Measurements from ENCODE around the gene RAB23. TPM values are rescaled to one million over a fixed set of nuclear protein-coding genes. Genes with fewer than 3 reads are reported as not detected.

RAB23 gene
- total RNA-seq, 2 donors from 2014 or later: 21.0 to 29.8 TPM

DNA sequence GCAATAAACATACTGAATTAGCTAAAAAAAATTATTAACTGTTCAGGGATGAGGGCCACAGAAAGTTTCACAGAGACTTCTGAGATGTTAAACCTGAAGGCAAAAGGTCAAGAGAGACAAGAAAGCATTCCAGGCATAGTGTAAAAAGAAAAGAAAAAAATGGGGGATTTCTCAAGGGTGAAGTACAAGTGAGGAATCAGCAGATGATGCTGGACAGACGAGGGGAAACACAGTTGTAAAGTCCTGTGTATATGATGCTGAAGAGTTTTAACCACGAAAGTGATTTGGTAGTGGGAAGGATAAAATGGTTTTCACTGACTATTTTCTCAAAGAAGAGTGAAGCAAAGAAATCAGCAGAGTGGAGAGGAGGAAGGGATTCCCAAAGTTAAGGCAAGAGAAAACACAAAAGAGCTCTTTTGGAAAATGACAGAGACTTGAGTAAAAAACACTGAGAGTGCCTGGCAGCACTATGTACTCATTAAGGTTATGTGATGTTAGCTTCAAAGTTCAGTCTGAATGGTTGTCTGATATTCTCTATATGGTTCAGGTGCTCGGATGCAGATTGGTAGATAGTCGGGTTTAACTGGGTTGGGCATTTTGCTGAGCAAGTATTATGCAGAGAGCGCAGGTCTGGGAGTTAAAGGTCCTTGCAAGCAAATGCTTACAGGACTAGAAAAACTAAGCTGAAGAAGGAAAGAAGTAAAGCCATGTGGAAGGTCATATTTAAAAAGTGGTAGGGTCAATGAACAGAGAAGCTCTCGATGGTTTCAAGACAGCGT is 16.4 kb downstream of the RAB23 start:
- TF ChIP-seq, protein P1, sequence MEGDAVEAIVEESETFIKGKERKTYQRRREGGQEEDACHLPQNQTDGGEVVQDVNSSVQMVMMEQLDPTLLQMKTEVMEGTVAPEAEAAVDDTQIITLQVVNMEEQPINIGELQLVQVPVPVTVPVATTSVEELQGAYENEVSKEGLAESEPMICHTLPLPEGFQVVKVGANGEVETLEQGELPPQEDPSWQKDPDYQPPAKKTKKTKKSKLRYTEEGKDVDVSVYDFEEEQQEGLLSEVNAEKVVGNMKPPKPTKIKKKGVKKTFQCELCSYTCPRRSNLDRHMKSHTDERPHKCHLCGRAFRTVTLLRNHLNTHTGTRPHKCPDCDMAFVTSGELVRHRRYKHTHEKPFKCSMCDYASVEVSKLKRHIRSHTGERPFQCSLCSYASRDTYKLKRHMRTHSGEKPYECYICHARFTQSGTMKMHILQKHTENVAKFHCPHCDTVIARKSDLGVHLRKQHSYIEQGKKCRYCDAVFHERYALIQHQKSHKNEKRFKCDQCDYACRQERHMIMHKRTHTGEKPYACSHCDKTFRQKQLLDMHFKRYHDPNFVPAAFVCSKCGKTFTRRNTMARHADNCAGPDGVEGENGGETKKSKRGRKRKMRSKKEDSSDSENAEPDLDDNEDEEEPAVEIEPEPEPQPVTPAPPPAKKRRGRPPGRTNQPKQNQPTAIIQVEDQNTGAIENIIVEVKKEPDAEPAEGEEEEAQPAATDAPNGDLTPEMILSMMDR (conservative IDR thresholded peaks at IDR 0.05): no peak
- Histone ChIP-seq H3K4me3 (ENCODE audit: low read length) (no peak overlapping the region), H3K27ac (ENCODE audit: low read depth, low read length) (no peak overlapping the region), H3K9me3 (ENCODE audit: control insufficient read depth, low read length) (no peaks in the 10 kb centered on the region), H3K4me1 (ENCODE audit: control insufficient read depth, insufficient read depth, low read length) (no peaks in the 10 kb centered on the region), H3K27me3 (ENCODE audit: control insufficient read depth, insufficient read depth, low read length, poor library complexity, severe bottlenecking) (no peaks in the 10 kb centered on the region), H3K9ac (ENCODE audit: extremely low read depth, low read length, poor library complexity, severe bottlenecking) (no peak overlapping the region), H3K36me3 (ENCODE audit: control insufficient read depth, insufficient read depth, low read length) (peaks cover 15% of the 10 kb centered on the region)
- DNase-seq: no peak
- no peaks in the 10 kb centered on the region for H3K27me3 Mint-ChIP-seq (ENCODE audit: insufficient read depth)
- H3K4me1 Mint-ChIP-seq: peaks cover 11% of the 10 kb centered on the region
- H3K27ac Mint-ChIP-seq: no peak overlapping the region
- H3K9me3 Mint-ChIP-seq: no peaks in the 10 kb centered on the region
- 91 to 92% methylated on average over 7 of the region's 7 CpGs for WGBS, 2 experiments (ENCODE audit: insufficient coverage in 1 of 2, insufficient read length in 1 of 2)
- H3K36me3 Mint-ChIP-seq (ENCODE audit: low read depth): peaks cover 11% of the 10 kb centered on the region
- H3K4me3 Mint-ChIP-seq: no peak overlapping the region

DNA sequence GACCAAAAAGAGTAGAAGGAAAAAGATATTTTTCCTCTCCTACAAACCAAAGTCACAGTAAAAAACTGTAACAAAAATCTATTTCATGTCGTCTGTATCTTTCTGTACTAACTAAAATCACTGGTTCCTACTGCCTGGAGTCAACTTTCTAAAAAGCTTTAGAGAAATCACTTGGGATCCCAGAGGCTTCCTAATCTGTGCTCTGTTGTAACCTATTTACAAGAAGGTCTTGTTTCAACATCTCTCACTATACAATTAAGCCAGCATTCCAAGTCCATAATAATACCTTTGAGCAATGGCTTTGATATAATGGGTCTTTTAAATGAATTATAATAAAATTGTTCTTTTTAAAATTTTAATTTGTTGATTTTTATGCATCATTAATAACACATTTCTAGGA is 20.4 kb downstream of the RAB23 start:
- WGBS, 2 experiments (ENCODE audit: insufficient coverage in 1 of 2, insufficient read length in 1 of 2): 95 to 100% methylated on average over 1 of the region's 1 CpG
- Histone ChIP-seq H3K4me3 (ENCODE audit: low read length) (no peak overlapping the region), H3K36me3 (ENCODE audit: control insufficient read depth, insufficient read depth, low read length) (peaks cover 7% of the 10 kb centered on the region), H3K9me3 (ENCODE audit: control insufficient read depth, low read length) (no peaks in the 10 kb centered on the region), H3K4me1 (ENCODE audit: control insufficient read depth, insufficient read depth, low read length) (peaks cover 4% of the 10 kb centered on the region), H3K27ac (ENCODE audit: low read depth, low read length) (no peak overlapping the region), H3K9ac (ENCODE audit: extremely low read depth, low read length, poor library complexity, severe bottlenecking) (no peak overlapping the region), H3K27me3 (ENCODE audit: control insufficient read depth, insufficient read depth, low read length, poor library complexity, severe bottlenecking) (no peaks in the 10 kb centered on the region)
- H3K27me3 Mint-ChIP-seq (ENCODE audit: insufficient read depth): no peaks in the 10 kb centered on the region
- peaks cover 9% of the 10 kb centered on the region for H3K36me3 Mint-ChIP-seq (ENCODE audit: low read depth)
- no peak overlapping the region for H3K27ac Mint-ChIP-seq
- H3K4me3 Mint-ChIP-seq: no peak overlapping the region
- no peaks in the 10 kb centered on the region for H3K9me3 Mint-ChIP-seq
- no peak for DNase-seq
- H3K4me1 Mint-ChIP-seq: peaks cover 25% of the 10 kb centered on the region
- TF ChIP-seq, protein P1 (conservative IDR thresholded peaks at IDR 0.05): no peak

DNA sequence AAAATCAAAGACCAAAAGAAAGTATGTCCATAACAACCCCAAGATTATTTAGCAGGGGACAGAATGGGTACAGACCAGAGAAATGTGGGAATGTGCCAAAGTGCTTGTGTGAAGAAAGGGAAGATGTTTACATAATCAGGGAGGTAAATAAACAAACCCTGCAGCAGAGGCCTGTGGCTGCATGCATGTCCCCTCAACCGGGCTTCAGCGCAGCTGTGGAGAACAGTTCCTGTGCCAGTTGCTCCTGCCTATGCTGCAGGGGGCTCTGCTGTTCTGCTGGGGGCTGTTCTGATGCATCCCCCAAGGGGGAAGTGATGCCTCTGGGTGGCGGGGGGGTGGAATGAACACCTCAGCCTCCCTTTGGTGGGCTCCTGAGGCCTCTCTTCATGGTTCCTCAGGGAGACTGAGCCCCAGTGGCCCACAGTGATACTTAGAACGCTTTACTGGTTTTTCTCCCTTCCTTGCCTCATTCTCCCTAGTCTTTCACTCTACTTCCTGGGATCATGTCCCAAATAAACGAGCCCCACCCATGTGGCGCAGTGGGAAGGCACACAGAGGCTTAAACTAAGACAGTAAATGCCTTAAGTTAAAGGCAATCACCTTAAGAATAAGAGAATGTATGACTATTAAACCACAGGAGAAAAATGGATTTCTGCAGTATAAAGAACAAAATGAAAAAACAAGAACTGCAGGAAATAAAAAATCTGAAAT is 23.0 kb downstream of the RAB23 start:
- Histone ChIP-seq H3K9me3 (ENCODE audit: control insufficient read depth, low read length) (no peaks in the 10 kb centered on the region), H3K9ac (ENCODE audit: extremely low read depth, low read length, poor library complexity, severe bottlenecking) (no peak overlapping the region), H3K4me3 (ENCODE audit: low read length) (no peak overlapping the region), H3K36me3 (ENCODE audit: control insufficient read depth, insufficient read depth, low read length) (peaks cover 7% of the 10 kb centered on the region), H3K27me3 (ENCODE audit: control insufficient read depth, insufficient read depth, low read length, poor library complexity, severe bottlenecking) (no peaks in the 10 kb centered on the region), H3K4me1 (ENCODE audit: control insufficient read depth, insufficient read depth, low read length) (peaks cover 4% of the 10 kb centered on the region), H3K27ac (ENCODE audit: low read depth, low read length) (no peak overlapping the region)
- WGBS, 2 experiments (ENCODE audit: insufficient coverage in 1 of 2, insufficient read length in 1 of 2): 80 to 100% methylated on average over 1 to 6 of the region's 6 CpGs
- peaks cover 21% of the 10 kb centered on the region for H3K4me1 Mint-ChIP-seq
- H3K27me3 Mint-ChIP-seq (ENCODE audit: insufficient read depth): no peaks in the 10 kb centered on the region
- DNase-seq: peak; percentile 85
- peaks cover 16% of the 10 kb centered on the region for H3K36me3 Mint-ChIP-seq (ENCODE audit: low read depth)
- no peaks in the 10 kb centered on the region for H3K9me3 Mint-ChIP-seq
- H3K4me3 Mint-ChIP-seq: no peak overlapping the region
- H3K27ac Mint-ChIP-seq: peak overlapping the region; percentile 39
- TF ChIP-seq, protein P1 (conservative IDR thresholded peaks at IDR 0.05): no peak

All from endodermal cell (in vitro differentiated cells).